Heart left ventricle (tissue), 13 donors: Measurements from ENCODE around the gene C6orf47.

Experiments used
- CTCF ChIP-seq, 12 donors: fragments of 200-600 bp; sonication (generic) in 4 of 12; IDR thresholded peaks; one replicate each; pipeline versions ENCODE4 v1.5.0 to v1.8.0; 2018 to 2022; ENCODE audit warnings: antibody characterized with exemption in 12 of 12, mild to moderate bottlenecking in 5 of 12
- POLR2A ChIP-seq, 2 donors: fragments of 450-650 bp; IDR thresholded peaks; one replicate each; pipeline ENCODE4 v1.6.1; 2017; ENCODE audit warnings: antibody characterized with exemption in 2 of 2, mild to moderate bottlenecking in 2 of 2, moderate library complexity in 2 of 2
- donor health status: ischemic (EF 13 %, LVEDD 7.1; RV severe dilation, severe dysfunction).
- donor health status: DM: no; HTN: yes; CAD: no.
- donor health status: DM: no; HTN: no; CAD: no.
- donor health status: ischemic (EF 25% LVEDD 6.9; RV normal size, moderate dysfunction).
- donor health status: ischemic (EF 25% LVEDD 5.7; RV mildly dilated, moderate dysfunction).
- donor health status: ischemic (EF 35%, LVEDD 5.7; RV mildly dilated, moderate dysfunction).
- donor health status: nonischemic (EF 11% LVEDD 7.7; RV severe dilation, severe dysfunction).
- donor health status: DM: yes; HTN: yes; CAD: no.
- donor health status: PGD.
- donor health status: ischemic (EF 29% LVEDD 5.4; RV normal size, mild dysfunction).
- donor health status: nonischemic (EF 23%, LVEDD 6.1; RV moderate dilation, normal function).

GRCh38 chr6:31621991-31622390 lies 38.6 kb downstream of the C6orf47 start:
- TF ChIP-seq CTCF (IDR thresholded peaks at IDR 0.05) (no peak), POLR2A (IDR thresholded peaks at IDR 0.05) (no peak)
